DND-41 (cell line): ENCODE results near the gene HDDC2.

ENCODE experiments used
- ATAC-seq: fragments of 200-7000 bp; cut with Tn5 transposase; 3 replicates; pipeline ENCODE4 v1.9.1; 2021; ENCODE audit warnings: low read depth; ENCODE audit not compliant: insufficient read depth
- DNase-seq: peaks from one replicate; pipeline ENCODE4 v3.0.0-alpha.2; 2020
- H2AFZ ChIP-seq: 2 replicates; pipeline ENCODE4 v1.6.0; 2012; ENCODE audit warnings: low read depth, low read length
- H3K27ac ChIP-seq: 2 replicates; pipeline ENCODE4 v1.5.1; 2012; ENCODE audit warnings: low read length, inconsistent platforms
- H3K27me3 ChIP-seq: fragments of 200-600 bp; sonication (generic); 2 replicates; pipeline ENCODE4 v1.6.0; 2012; ENCODE audit warnings: low read length, mild to moderate bottlenecking, inconsistent platforms; ENCODE audit not compliant: insufficient read depth, poor library complexity
- H3K36me3 ChIP-seq: 2 replicates; pipeline ENCODE4 v1.5.1; 2012; ENCODE audit warnings: low read length, inconsistent platforms; ENCODE audit not compliant: insufficient read depth
- H3K4me1 ChIP-seq: 2 replicates; pipeline ENCODE4 v1.5.1; 2012; ENCODE audit warnings: mild to moderate bottlenecking, low read length; ENCODE audit not compliant: insufficient read depth
- H3K4me2 ChIP-seq: 2 replicates; pipeline ENCODE4 v1.6.0; 2012; ENCODE audit warnings: mild to moderate bottlenecking, moderate library complexity, low read length, inconsistent platforms; ENCODE audit not compliant: insufficient read depth
- H3K4me3 ChIP-seq, 2 experiments: fragments of 200-600 bp in 1 of 2; shearing (Covaris generic) in 1 of 2; 2 replicates each; pipeline ENCODE4 v1.5.1; 2012 to 2016; ENCODE audit warnings: inconsistent platforms in 2 of 2, low read length in 2 of 2, mild to moderate bottlenecking in 2 of 2, low read depth in 1 of 2, moderate library complexity in 1 of 2
- H3K79me2 ChIP-seq: 2 replicates; pipeline ENCODE4 v1.6.0; 2012; ENCODE audit warnings: low read length, inconsistent platforms; ENCODE audit not compliant: insufficient read depth
- H3K9ac ChIP-seq: 2 replicates; pipeline ENCODE4 v1.6.0; 2012; ENCODE audit warnings: low read depth, mild to moderate bottlenecking, inconsistent platforms, low read length, moderate library complexity
- H3K9me3 ChIP-seq: 2 replicates; pipeline ENCODE4 v1.5.1; 2012; ENCODE audit warnings: low read length, moderate library complexity, mild to moderate bottlenecking, inconsistent platforms; ENCODE audit not compliant: insufficient read depth, severe bottlenecking
- H4K20me1 ChIP-seq: 2 replicates; pipeline ENCODE4 v1.6.0; 2012; ENCODE audit warnings: low read length; ENCODE audit not compliant: insufficient read depth
- EZH2 ChIP-seq: IDR thresholded peaks from 3 replicates; pipeline ENCODE4 v1.6.1; 2012; ENCODE audit warnings: borderline replicate concordance, low read depth, mild to moderate bottlenecking, moderate library complexity, low read length, inconsistent platforms; ENCODE audit not compliant: severe bottlenecking
- TF ChIP-seq, protein P1 (sequence below): IDR thresholded peaks from 2 replicates; pipeline ENCODE4 v1.5.1; 2012; ENCODE audit warnings: borderline replicate concordance, low read length, moderate library complexity, mild to moderate bottlenecking; ENCODE audit not compliant: poor library complexity, severe bottlenecking; ENCODE audit errors: extremely low read depth

Gene HDDC2

DNA sequence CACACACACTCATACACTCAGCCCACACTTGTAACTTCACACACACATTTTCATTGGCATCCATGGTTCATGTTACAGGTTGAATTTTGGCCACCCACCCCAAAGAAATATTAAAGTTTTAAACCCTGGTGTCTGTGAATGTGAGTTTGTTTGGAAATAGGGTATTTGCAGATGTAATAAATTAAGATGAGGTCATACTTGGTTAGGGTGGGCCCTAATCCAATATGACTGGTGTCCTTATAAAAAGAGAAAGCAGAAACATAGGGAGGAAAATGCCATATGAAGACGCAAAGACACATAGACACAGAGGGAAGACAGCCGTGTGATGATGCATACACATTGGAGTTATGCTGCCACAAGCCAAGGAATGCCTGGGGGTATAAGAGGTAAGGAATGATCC lies 39.7 kb upstream of the HDDC2 start:
- no peak overlapping the region for H3K4me3 ChIP-seq
- no peaks in the 10 kb centered on the region for H3K79me2 ChIP-seq
- H3K36me3 ChIP-seq = no peaks in the 10 kb centered on the region
- no peaks in the 10 kb centered on the region for H4K20me1 ChIP-seq
- no peak overlapping the region for H3K4me2 ChIP-seq
- DNase-seq (no peak), ATAC-seq (no peak)
- H3K9me3 ChIP-seq = no peaks in the 10 kb centered on the region
- TF ChIP-seq EZH2 = no peak
- TF ChIP-seq, protein P1, sequence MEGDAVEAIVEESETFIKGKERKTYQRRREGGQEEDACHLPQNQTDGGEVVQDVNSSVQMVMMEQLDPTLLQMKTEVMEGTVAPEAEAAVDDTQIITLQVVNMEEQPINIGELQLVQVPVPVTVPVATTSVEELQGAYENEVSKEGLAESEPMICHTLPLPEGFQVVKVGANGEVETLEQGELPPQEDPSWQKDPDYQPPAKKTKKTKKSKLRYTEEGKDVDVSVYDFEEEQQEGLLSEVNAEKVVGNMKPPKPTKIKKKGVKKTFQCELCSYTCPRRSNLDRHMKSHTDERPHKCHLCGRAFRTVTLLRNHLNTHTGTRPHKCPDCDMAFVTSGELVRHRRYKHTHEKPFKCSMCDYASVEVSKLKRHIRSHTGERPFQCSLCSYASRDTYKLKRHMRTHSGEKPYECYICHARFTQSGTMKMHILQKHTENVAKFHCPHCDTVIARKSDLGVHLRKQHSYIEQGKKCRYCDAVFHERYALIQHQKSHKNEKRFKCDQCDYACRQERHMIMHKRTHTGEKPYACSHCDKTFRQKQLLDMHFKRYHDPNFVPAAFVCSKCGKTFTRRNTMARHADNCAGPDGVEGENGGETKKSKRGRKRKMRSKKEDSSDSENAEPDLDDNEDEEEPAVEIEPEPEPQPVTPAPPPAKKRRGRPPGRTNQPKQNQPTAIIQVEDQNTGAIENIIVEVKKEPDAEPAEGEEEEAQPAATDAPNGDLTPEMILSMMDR = no peak
- H3K4me1 ChIP-seq = no peaks in the 10 kb centered on the region
- no peak overlapping the region for H3K9ac ChIP-seq
- H3K27ac ChIP-seq = no peak overlapping the region
- H3K27me3 ChIP-seq = peaks cover 5% of the 10 kb centered on the region
- H2AFZ ChIP-seq = no peak overlapping the region

DNA sequence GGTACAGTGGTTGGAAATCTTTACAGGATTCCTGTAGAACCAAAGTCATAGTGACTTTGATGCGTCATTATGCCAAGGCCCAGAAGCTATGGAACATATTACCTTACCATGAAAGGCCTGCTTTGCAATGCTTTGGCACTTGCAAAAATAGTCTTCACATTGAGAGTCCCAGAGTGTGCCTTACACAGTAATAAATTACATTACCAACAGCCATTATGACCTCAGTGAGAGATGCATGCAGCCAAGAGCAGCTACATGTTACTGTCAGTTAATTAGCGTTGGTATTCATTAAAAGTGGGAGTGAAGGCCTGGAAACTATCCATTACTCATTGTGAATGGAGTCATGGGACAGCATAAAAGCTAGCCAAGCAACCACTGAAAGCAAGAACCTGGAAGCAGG lies 39.2 kb upstream of the HDDC2 start:
- Histone ChIP-seq H3K27ac (no peak overlapping the region), H3K27me3 (peaks cover 3% of the 10 kb centered on the region), H3K4me1 (no peaks in the 10 kb centered on the region), H3K4me2 (no peak overlapping the region), H2AFZ (no peak overlapping the region), H3K4me3 (no peak overlapping the region), H3K36me3 (no peaks in the 10 kb centered on the region), H3K79me2 (no peaks in the 10 kb centered on the region), H3K9ac (no peak overlapping the region), H4K20me1 (no peaks in the 10 kb centered on the region), H3K9me3 (no peaks in the 10 kb centered on the region)
- DNase-seq = no peak
- ATAC-seq = no peak
- TF ChIP-seq, protein P1 = no peak
- no peak for TF ChIP-seq EZH2

DNA sequence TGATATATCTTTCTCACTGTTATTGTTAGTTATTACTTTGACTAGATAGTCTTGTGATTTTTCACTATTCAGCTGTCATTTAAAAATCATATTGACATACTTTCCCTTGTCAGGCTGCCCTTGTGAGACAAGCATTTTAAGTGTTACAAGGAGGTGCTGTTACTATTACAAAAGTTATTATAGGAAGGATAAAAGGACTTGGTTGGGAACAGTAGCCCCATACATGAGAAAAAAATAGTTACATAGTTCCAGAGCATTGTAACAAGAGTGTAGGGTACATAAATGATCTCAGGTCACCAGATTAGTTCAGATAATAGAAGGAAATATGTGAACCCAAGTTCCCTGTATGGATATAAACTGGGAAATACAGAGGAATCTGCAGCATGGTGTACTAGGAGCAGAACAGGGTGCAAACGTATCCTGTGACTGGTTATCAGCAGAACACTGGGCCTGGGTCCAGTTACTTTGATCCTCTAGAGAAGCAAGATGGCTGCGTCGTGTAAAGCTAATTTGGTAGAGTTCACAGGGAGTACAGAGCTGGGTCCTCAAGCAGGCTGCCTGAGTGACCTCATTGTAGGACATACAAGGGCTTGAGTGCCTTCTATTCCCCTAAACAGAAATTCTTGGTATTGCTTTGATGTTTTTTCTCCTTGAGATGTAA lies 38.5 kb upstream of the HDDC2 start:
- Histone ChIP-seq H3K9me3 (no peaks in the 10 kb centered on the region), H3K36me3 (no peaks in the 10 kb centered on the region), H3K27ac (no peak overlapping the region), H3K4me2 (no peak overlapping the region), H3K27me3 (no peaks in the 10 kb centered on the region), H3K4me3 (no peak overlapping the region), H2AFZ (no peak overlapping the region), H3K79me2 (no peaks in the 10 kb centered on the region), H3K4me1 (no peaks in the 10 kb centered on the region), H3K9ac (no peak overlapping the region), H4K20me1 (no peaks in the 10 kb centered on the region)
- ATAC-seq = no peak
- TF ChIP-seq EZH2 = no peak
- TF ChIP-seq, protein P1 = no peak
- no peak for DNase-seq

DNA sequence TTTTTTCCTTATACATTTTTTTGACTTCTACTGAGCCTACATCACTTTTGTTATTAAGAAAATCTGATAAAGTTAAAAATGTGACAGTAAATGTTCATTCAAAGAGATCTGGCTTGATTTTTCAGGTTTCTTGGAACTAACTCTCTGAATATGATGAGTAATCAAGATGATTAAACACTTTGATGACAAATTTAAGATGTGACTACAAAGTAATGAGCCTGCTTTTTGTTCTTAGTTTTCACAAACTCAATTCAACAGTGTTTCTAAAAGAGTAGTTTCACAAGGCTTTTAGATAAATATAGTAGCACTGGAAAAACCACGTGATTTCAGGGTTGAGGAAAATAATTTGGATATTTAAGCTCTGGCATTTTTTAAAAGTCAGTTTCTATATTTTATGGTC lies 37.9 kb upstream of the HDDC2 start:
- TF ChIP-seq, protein P1 = no peak
- TF ChIP-seq EZH2 = no peak
- H3K4me1 ChIP-seq = no peaks in the 10 kb centered on the region
- no peaks in the 10 kb centered on the region for H3K36me3 ChIP-seq
- ATAC-seq (no peak), DNase-seq (no peak)
- no peak overlapping the region for H2AFZ ChIP-seq
- no peaks in the 10 kb centered on the region for H3K9me3 ChIP-seq
- H3K4me2 ChIP-seq = no peak overlapping the region
- H3K79me2 ChIP-seq = no peaks in the 10 kb centered on the region
- no peak overlapping the region for H3K4me3 ChIP-seq
- no peak overlapping the region for H3K27ac ChIP-seq
- no peaks in the 10 kb centered on the region for H3K27me3 ChIP-seq
- no peak overlapping the region for H3K9ac ChIP-seq
- H4K20me1 ChIP-seq = no peaks in the 10 kb centered on the region
